Muscle of back (tissue), 13 donors: ENCODE measurements around the gene OR5H6. TPM values are rescaled to one million over a fixed set of nuclear protein-coding genes. Genes with fewer than 3 reads are reported as not detected.
A peak's percentile ranks its signal among the peaks of the same experiment; 100 is the strongest.
"Not testable (repeated sequence)": the region's sequence is repeated elsewhere in the genome, so short reads cannot be mapped to it uniquely, and the experiment has no call there.

Experiments
- DNase-seq, 3 donors: peaks; one replicate each; pipeline versions ENCODE4 v3.0.0 to v3.0.0-alpha.2; 2013
- long read RNA-seq, 9 donors: transcript quantifications; one replicate each; lab custom pipeline, GENCODE V29; 2026
- polyA plus RNA-seq, 10 donors: library from polyadenylated mRNA; unstranded; fragments of 120-200 nt; gene quantifications; one replicate each; pipeline ENCODE4 v1.2.1, GENCODE V29; 2013; ENCODE audit not compliant: insufficient read length in 10 of 10

Gene OR5H6
- not detected for polyA plus RNA-seq
- long read RNA-seq, donor 1 = 0 reads
- long read RNA-seq, donor 2 = 0 reads
- long read RNA-seq, donor 3 = 0 reads
- long read RNA-seq, donor 4 = 0 reads
- long read RNA-seq, donor 5 = 0 reads
- long read RNA-seq, donor 6 = 0 reads
- long read RNA-seq, donor 7 = 0 reads
- long read RNA-seq, donor 8 = 0 reads
- long read RNA-seq, donor 9 = 0 reads

GRCh38 chr3:98263944-98264343 is at the start of gene OR5H6:
TSS of gene OR5H6 (plus strand) at chr3:98264244. CDS start at chr3:98264333, 89 bp downstream.
- no peak for DNase-seq

- no peak for DNase-seq
Observed at GRCh38 chr3:98215051-98215450, 49.0 kb upstream of the OR5H6 start.

- no peak for DNase-seq
Observed at GRCh38 chr3:98223907-98224672, 40.0 kb upstream of the OR5H6 start.

DNA sequence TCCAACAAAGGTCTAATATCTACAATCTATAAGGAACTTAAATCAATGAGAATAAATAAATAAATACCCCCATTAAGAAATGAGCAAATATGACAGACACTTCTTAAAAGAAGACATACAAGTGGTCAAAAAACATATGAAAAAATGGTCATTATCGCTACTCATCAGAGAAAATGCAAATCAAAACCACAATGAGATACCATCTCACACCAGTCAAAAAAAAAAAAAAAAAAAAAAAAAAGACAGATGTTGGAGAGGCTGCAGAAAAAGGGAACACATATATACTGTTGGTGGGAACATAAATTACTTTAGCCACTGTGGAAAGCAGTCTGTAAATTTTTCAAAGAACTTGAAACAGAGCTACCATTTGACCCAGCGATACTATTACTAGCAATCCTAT is 31.6 kb upstream of the OR5H6 start:
- no peak for DNase-seq

DNA sequence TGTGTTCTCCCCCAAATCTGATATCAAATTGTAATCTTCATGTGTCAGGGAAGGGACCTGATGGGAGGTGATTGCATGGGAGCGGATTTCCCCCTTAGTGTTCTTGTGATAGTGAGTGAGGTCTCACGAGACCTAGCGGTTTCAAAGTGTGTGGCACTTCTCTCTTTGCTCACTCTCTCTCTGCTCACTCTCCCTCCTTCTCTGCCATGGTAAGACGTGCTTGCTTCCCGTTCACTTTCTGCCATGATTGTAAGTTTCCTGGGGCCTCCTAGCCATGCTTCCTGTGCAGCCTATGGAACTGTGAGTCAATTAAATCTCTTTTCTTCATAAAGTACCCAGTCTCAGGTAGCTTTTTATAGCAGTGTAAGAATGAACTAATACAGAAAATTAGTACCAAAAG is 30.6 kb upstream of the OR5H6 start:
- no peak for DNase-seq

DNA sequence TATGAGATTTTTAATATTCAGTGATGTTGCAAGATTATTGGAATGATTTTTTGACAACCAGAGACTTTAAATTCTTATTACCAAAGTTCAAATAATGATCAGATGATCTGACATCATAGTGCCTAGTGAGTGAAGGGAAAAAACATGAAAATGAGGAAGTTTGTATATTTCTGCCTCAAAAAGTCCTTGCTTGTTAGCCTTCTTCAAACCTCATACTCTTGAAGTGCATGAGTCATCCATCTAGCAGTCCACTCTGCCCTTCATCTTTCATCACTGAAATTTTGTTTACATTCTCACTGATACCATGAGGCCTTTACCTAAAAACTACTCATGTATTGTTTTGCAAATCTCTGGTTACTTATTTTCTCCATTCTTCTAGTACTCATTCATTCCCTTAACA is 23.9 kb upstream of the OR5H6 start:
- no peak for DNase-seq

DNA sequence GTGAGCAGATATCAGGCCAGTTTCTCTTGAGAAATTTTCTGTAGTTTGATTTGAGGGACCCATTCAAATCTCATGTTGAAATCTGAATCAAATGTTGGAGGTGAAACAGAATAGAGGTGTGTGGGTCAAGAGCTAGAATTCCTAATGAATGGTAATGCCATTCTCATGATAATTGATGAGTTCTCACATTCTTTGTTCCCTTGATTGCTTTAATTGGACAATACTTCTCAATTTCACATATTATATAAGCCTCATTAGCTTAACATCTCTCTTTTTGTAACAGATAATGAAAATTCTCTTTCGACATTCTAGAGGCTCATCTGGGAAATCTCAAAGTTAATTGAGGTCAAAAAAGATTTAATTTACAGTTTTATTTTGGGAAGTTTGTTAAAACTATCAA is 21.9 kb upstream of the OR5H6 start:
- no peak for DNase-seq

DNA sequence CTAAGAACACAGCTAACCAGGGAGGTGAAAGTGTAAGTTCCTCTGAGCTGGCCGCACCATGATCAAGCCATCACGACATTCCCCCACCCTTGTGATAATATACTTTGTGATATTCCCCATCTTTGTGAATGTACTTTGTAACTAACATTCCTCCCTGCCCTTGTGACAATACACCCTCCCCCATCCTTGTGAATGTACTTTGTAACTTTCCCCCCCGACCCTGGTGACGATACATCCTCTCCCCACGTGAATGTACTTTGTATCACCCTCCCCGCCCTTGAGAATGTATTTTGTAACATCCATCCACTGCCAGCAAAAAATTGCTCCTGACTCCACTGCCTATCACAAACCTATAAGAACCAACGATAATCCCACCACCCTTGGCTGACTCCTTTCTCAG is 20.2 kb upstream of the OR5H6 start:
- DNase-seq = no peak

GRCh38 chr3:98246142-98246541 is 17.9 kb upstream of the OR5H6 start:
- DNase-seq = no peak

DNA sequence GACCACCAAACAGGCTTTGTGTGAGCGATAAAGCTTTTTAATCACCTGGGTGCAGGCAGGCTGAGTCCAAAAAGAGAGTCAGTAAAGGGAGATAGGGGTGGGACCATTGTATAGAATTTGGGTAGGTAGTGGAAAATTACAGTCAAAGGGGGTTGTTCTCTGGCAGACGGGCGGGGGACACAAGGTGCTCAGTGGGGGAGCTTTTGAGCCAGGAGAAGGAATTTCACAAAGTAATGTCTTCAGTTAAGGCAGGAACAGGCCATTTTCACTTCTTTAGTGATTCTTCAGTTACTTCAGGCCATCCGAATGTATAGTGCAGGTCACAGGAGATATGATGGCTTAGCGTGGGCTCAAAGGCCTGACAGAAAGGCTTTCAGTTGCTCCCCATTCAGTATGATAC is 8.0 kb upstream of the OR5H6 start:
- not testable (repeated sequence) for DNase-seq

- no peak for DNase-seq
Observed at GRCh38 chr3:98259707-98260106, 4.3 kb upstream of the OR5H6 start.

- DNase-seq = peak; percentile 5 to 71 (median 12)
Observed at GRCh38 chr3:98262046-98262445, 2.0 kb upstream of the OR5H6 start.

DNA sequence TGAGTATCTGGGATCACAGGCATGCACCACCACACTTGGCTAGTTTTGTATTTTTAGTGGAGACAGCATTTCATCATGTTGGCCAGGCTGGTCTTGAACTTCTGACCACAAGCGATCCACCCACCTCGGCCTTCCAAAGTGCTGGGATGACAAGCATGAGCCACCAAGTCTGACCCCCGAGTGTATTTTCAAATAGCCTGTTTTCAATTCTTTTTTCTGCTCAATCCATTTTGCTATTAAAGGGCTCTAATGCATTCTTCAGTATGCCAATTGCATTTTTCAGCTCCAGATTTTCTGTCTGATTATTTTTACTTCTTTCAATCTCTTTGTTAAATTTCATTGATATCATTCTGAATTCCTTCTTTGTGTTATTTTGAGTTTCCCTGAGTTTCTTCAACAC is 5.8 kb downstream of the OR5H6 start:
- no peak for DNase-seq

DNA sequence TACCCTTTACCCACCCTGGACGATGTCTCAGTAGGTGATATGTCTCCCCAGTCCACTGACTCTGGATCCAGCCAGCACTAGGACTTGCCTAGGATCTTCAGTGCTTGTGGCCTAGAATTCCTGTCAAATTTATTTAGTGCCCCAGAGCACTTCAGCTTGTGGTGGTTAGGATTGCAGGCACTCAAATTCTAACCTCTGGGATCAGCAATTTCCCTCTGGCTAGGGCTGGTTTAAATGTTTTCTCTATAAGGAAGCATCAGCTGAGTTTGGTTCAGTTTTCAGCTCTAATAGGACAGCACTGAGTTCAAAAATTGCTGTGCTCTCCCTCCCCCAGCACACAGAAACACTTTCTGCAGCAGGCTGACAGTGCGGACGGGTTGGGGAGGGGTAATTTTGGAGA is 8.1 kb downstream of the OR5H6 start:
- DNase-seq = no peak

DNA sequence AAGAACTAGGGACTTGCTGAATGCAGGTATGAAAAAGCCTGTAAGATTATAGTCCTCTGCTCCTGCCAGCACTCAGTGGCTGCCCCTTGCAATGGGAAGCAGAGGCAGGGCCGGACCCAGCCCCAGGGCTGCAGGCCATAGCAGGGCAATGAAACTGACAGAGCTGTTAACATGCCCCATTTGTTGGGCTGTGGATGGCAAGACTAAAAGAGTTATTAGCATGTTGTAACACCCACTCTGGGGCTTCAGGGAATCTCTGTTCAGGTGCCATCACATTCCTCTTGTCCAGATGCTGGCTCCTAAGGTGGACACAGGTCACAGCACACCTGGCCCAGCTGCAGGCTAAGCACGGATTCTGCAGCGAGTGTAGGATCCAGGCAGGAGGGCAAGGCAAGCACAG is 10.9 kb downstream of the OR5H6 start:
- no peak for DNase-seq

GRCh38 chr3:98282205-98282604 is 18.2 kb downstream of the OR5H6 start, which contains the start of gene OR5H2:
TSS of gene OR5H2 (plus strand) at chr3:98282505. CDS start at chr3:98282903, 398 bp downstream.
- no peak for DNase-seq

- DNase-seq = no peak
Observed at GRCh38 chr3:98290916-98291315, 26.9 kb downstream of the OR5H6 start.

GRCh38 chr3:98291332-98291957 is 27.4 kb downstream of the OR5H6 start:
- no peak for DNase-seq

Other genes with a start within 250 kb of the OR5H6 start
- gene GABRR3, start 228.9 kb upstream of the OR5H6 start, polyA plus RNA-seq = not detected
- gene OR5AC2, start 177.1 kb upstream of the OR5H6 start, polyA plus RNA-seq = not detected
- gene OR5H1, start 133.5 kb upstream of the OR5H6 start, polyA plus RNA-seq = under 1 TPM in 2 of 10 donors, not detected in 8; 0.04 TPM
- not detected for gene OR5H14, start 116.8 kb upstream of the OR5H6 start, polyA plus RNA-seq
- gene OR5H15, start 97.5 kb upstream of the OR5H6 start, polyA plus RNA-seq = not detected
- gene OR5H2, start 18.3 kb downstream of the OR5H6 start, polyA plus RNA-seq = not detected
- not detected for gene OR5K4, start 89.6 kb downstream of the OR5H6 start, polyA plus RNA-seq
- gene OR5K3, start 126.4 kb downstream of the OR5H6 start, polyA plus RNA-seq = not detected
- not detected for gene OR5K1, start 199.0 kb downstream of the OR5H6 start, polyA plus RNA-seq
- gene OR5K2, start 233.4 kb downstream of the OR5H6 start, polyA plus RNA-seq = under 1 TPM in 1 of 10 donors, not detected in 9; 0.38 TPM